H9 (cell line): ENCODE measurements around the gene SPDEF. TPM values are rescaled to one million over a fixed set of nuclear protein-coding genes. Genes with fewer than 3 reads are reported as not detected.

Source experiments
- DNase-seq: peaks from one replicate; pipeline ENCODE4 v3.0.0-alpha.2; 2017
- H2AFZ ChIP-seq: one replicate; pipeline ENCODE4 v1.6.1; 2013; ENCODE audit warnings: mild to moderate bottlenecking, low read length, control low read depth, moderate library complexity
- H2AK5ac ChIP-seq: 2 replicates; pipeline ENCODE4 v1.6.1; 2013; ENCODE audit warnings: low read length, control low read depth, mixed read lengths; ENCODE audit not compliant: insufficient read length
- H2BK120ac ChIP-seq: one replicate; pipeline ENCODE4 v1.6.1; 2013; ENCODE audit warnings: low read depth, mild to moderate bottlenecking, low read length, control low read depth, inconsistent platforms; ENCODE audit not compliant: poor library complexity, severe bottlenecking
- H2BK12ac ChIP-seq: 2 replicates; pipeline ENCODE4 v1.6.1; 2013; ENCODE audit warnings: low read length, control low read depth, mixed read lengths, low read depth; ENCODE audit not compliant: insufficient read length
- H2BK15ac ChIP-seq: 2 replicates; pipeline ENCODE4 v1.6.1; 2013; ENCODE audit warnings: low read depth, low read length, control low read depth
- H2BK20ac ChIP-seq: one replicate; pipeline ENCODE4 v1.6.1; 2013; ENCODE audit warnings: low read depth, mild to moderate bottlenecking, low read length, control low read depth, inconsistent platforms; ENCODE audit not compliant: poor library complexity, severe bottlenecking
- H2BK5ac ChIP-seq: 2 replicates; pipeline ENCODE4 v1.6.1; 2013; ENCODE audit warnings: low read length, control low read depth, mixed read lengths; ENCODE audit not compliant: insufficient read length
- H3K14ac ChIP-seq: 2 replicates; pipeline ENCODE4 v1.6.1; 2013; ENCODE audit warnings: low read length, control low read depth; ENCODE audit not compliant: insufficient read depth
- H3K18ac ChIP-seq: 2 replicates; pipeline ENCODE4 v1.6.1; 2013; ENCODE audit warnings: low read depth, mild to moderate bottlenecking, mixed read lengths, low read length, control low read depth; ENCODE audit not compliant: insufficient read length
- H3K23ac ChIP-seq: 2 replicates; pipeline ENCODE4 v1.6.1; 2013; ENCODE audit warnings: low read length, control low read depth, mixed read lengths, low read depth; ENCODE audit not compliant: insufficient read length
- H3K23me2 ChIP-seq: 2 replicates; pipeline ENCODE4 v1.6.1; 2013; ENCODE audit warnings: low read depth, mild to moderate bottlenecking, mixed read lengths, low read length, control low read depth; ENCODE audit not compliant: insufficient read length, poor library complexity, severe bottlenecking
- H3K27ac ChIP-seq: 2 replicates; pipeline ENCODE4 v1.5.1; 2013; ENCODE audit warnings: low read length, control low read depth, mixed read lengths, low read depth; ENCODE audit not compliant: insufficient read length
- H3K27me3 ChIP-seq: 2 replicates; pipeline ENCODE4 v1.6.1; 2013; ENCODE audit warnings: low read length, control low read depth, inconsistent platforms; ENCODE audit not compliant: insufficient read depth
- H3K4ac ChIP-seq: 2 replicates; pipeline ENCODE4 v1.6.1; 2013; ENCODE audit warnings: low read depth, mild to moderate bottlenecking, control low read depth, inconsistent platforms, low read length, moderate library complexity
- H3K4me1 ChIP-seq: 2 replicates; pipeline ENCODE4 v1.6.1; 2013; ENCODE audit warnings: low read length, control low read depth, inconsistent platforms; ENCODE audit not compliant: insufficient read depth
- H3K4me2 ChIP-seq: 2 replicates; pipeline ENCODE4 v1.6.1; 2013; ENCODE audit warnings: low read length, control low read depth, mixed read lengths; ENCODE audit not compliant: insufficient read length, insufficient read depth
- H3K56ac ChIP-seq: 2 replicates; pipeline ENCODE4 v1.6.1; 2013; ENCODE audit warnings: low read depth, mild to moderate bottlenecking, mixed read lengths, low read length, control low read depth; ENCODE audit not compliant: insufficient read length
- H3K79me1 ChIP-seq: 2 replicates; pipeline ENCODE4 v1.6.1; 2013; ENCODE audit warnings: low read depth, mild to moderate bottlenecking, moderate library complexity, low read length, control low read depth, inconsistent platforms; ENCODE audit not compliant: insufficient read depth, poor library complexity, severe bottlenecking
- H3K79me2 ChIP-seq: 2 replicates; pipeline ENCODE4 v1.6.1; 2013; ENCODE audit warnings: low read length, control low read depth, inconsistent platforms; ENCODE audit not compliant: insufficient read depth
- H3K9ac ChIP-seq: 2 replicates; pipeline ENCODE4 v1.6.1; 2013; ENCODE audit warnings: low read length, control low read depth, mixed read lengths; ENCODE audit not compliant: insufficient read length; ENCODE audit errors: extremely low read depth
- H3K9me3 ChIP-seq: one replicate; pipeline ENCODE4 v1.6.1; 2013; ENCODE audit warnings: low read depth, low read length, inconsistent platforms; ENCODE audit not compliant: control insufficient read depth
- H3T11ph ChIP-seq: one replicate; pipeline ENCODE4 v1.6.1; 2013; ENCODE audit warnings: mild to moderate bottlenecking, low read length, control low read depth, inconsistent platforms
- H4K20me1 ChIP-seq: one replicate; pipeline ENCODE4 v1.6.1; 2013; ENCODE audit not compliant: control insufficient read depth, insufficient read length, insufficient read depth
- H4K5ac ChIP-seq: 2 replicates; pipeline ENCODE4 v1.6.1; 2013; ENCODE audit warnings: low read depth, mild to moderate bottlenecking, mixed read lengths, low read length, control low read depth; ENCODE audit not compliant: insufficient read length
- H4K8ac ChIP-seq: replicated peaks from 2 replicates; pipeline ENCODE4 v1.6.1; 2013; ENCODE audit warnings: low read length, control low read depth, mixed read lengths, low read depth; ENCODE audit not compliant: insufficient read length
- H4K91ac ChIP-seq: 2 replicates; pipeline ENCODE4 v1.6.1; 2013; ENCODE audit warnings: low read depth, mild to moderate bottlenecking, moderate library complexity, mixed read lengths, low read length, control low read depth; ENCODE audit not compliant: insufficient read length
- H3K27ac Mint-ChIP-seq, 3 experiments: 2 replicates in 2 of 3; 3 replicates in 1 of 3; pipeline ENCODE4 v1.8.0; 2020 to 2021; ENCODE audit warnings: mixed read lengths in 3 of 3, mild to moderate bottlenecking in 1 of 3, moderate library complexity in 1 of 3
- H3K27me3 Mint-ChIP-seq: 2 replicates; pipeline ENCODE4 v1.8.0; 2021; ENCODE audit warnings: low read depth, mild to moderate bottlenecking, moderate library complexity, mixed read lengths
- H3K36me3 Mint-ChIP-seq, 3 experiments: 2 replicates in 2 of 3; 3 replicates in 1 of 3; pipeline ENCODE4 v1.8.0; 2020 to 2021; ENCODE audit warnings: low read depth in 3 of 3, mixed read lengths in 3 of 3; ENCODE audit not compliant: insufficient read depth in 1 of 3
- H3K4me1 Mint-ChIP-seq, 2 experiments: 2 replicates each; pipeline ENCODE4 v1.8.0; 2020; ENCODE audit warnings: mixed read lengths in 2 of 2
- H3K4me3 Mint-ChIP-seq, 2 experiments: 2 replicates in 1 of 2; 3 replicates in 1 of 2; pipeline ENCODE4 v1.8.0; 2020 to 2021; ENCODE audit warnings: mild to moderate bottlenecking in 2 of 2, mixed read lengths in 2 of 2, moderate library complexity in 1 of 2
- H3K9me3 Mint-ChIP-seq, 2 experiments: 2 replicates in 1 of 2; 3 replicates in 1 of 2; pipeline ENCODE4 v1.8.0; 2020; ENCODE audit warnings: mild to moderate bottlenecking in 2 of 2, mixed read lengths in 2 of 2, moderate library complexity in 1 of 2
- WGBS: extraction: QIAGEN DNeasy Blood & Tissue Kit; methylation state at CpG from one replicate; pipeline ENCODE4 v1.1.7; 2013; ENCODE audit warnings: missing lambda C conversion rate, low lambda C conversion rate, mixed read lengths; ENCODE audit not compliant: insufficient read length; ENCODE audit errors: extremely low coverage; 5-methylcytosine and 5-hydroxymethylcytosine counted together
- total RNA-seq: library from RNA; stranded (reverse); gene quantifications from 2 replicates; pipeline ENCODE4 v1.2.1, GENCODE V29; 2021
- TF ChIP-seq, protein P1 (sequence below): fragments of 200-600 bp; sonication (generic); conservative IDR thresholded peaks from 3 replicates; pipeline ENCODE4 v1.8.0; 2021; ENCODE audit warnings: antibody characterized with exemption, mild to moderate bottlenecking

SPDEF gene
- total RNA-seq, 1 experiment from 2014 or later: 0.15 TPM

DNA sequence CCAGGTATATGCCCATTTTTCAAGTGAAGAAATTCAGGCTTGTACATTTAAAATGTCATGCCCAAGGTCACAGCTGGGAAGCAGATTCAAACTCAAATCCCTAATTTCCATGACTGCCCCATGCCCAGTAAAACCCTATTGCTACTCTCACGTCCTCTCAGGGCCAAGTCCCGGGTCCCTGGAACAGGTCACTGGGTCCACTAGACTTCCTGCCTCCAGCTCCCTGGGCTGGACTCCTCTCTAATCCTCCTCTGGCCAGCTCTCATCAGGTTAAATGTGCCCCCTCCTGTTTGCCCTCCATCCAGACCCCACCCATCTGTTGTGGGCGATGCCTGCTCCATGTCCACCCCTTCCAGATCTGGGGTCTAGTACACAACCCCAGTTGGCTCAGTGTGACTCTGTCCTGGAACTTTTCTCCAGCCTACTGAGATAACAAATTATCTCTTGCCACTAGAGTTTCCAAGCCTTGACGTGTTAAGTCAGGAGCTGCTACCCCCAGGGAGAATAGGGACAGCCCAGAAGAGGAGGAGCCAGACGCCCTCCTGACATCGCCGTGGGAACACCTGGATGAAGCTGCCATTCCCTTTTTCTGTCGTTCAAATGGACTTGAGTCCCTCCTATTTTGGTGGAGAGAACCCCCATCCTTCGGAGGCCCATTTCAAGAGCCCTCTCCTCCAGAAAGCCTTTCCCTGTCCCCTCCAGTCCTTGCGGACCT lies 3.7 kb upstream of the SPDEF start:
- Mint-ChIP-seq H3K27ac (peak overlapping the region in 1 of 3 experiments; percentile 69; a peak in 2 of 7 replicates), H3K4me3 (no peak overlapping the region; a peak in 1 of 5 replicates), H3K9me3 (no peaks in the 10 kb centered on the region; a peak in 2 of 5 replicates), H3K27me3 (peaks cover 2% of the 10 kb centered on the region), H3K36me3 (no peaks in the 10 kb centered on the region), H3K4me1 (peaks cover 17 to 26% of the 10 kb centered on the region in 2 experiments)
- H3K14ac ChIP-seq: no peak overlapping the region
- H3K27ac ChIP-seq: no peak overlapping the region
- H2BK12ac ChIP-seq: no peak overlapping the region
- H3K23me2 ChIP-seq: no peaks in the 10 kb centered on the region
- no peak overlapping the region for H3K4ac ChIP-seq
- no peak overlapping the region for H4K91ac ChIP-seq
- no peak overlapping the region for H3K4me2 ChIP-seq
- H4K8ac ChIP-seq: no peak overlapping the region
- H3K18ac ChIP-seq: no peak overlapping the region
- TF ChIP-seq, protein P1, sequence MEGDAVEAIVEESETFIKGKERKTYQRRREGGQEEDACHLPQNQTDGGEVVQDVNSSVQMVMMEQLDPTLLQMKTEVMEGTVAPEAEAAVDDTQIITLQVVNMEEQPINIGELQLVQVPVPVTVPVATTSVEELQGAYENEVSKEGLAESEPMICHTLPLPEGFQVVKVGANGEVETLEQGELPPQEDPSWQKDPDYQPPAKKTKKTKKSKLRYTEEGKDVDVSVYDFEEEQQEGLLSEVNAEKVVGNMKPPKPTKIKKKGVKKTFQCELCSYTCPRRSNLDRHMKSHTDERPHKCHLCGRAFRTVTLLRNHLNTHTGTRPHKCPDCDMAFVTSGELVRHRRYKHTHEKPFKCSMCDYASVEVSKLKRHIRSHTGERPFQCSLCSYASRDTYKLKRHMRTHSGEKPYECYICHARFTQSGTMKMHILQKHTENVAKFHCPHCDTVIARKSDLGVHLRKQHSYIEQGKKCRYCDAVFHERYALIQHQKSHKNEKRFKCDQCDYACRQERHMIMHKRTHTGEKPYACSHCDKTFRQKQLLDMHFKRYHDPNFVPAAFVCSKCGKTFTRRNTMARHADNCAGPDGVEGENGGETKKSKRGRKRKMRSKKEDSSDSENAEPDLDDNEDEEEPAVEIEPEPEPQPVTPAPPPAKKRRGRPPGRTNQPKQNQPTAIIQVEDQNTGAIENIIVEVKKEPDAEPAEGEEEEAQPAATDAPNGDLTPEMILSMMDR: no peak
- no peak overlapping the region for H2AFZ ChIP-seq
- H2BK5ac ChIP-seq: no peak overlapping the region
- DNase-seq: peak; percentile 53
- H2BK15ac ChIP-seq: no peak overlapping the region
- H2BK120ac ChIP-seq: no peak overlapping the region
- H2BK20ac ChIP-seq: no peak overlapping the region
- H3K9ac ChIP-seq: no peak overlapping the region
- no peak overlapping the region for H3K56ac ChIP-seq
- H4K20me1 ChIP-seq: no peaks in the 10 kb centered on the region
- no peak overlapping the region for H3K23ac ChIP-seq
- no peaks in the 10 kb centered on the region for H3K79me2 ChIP-seq
- no peak overlapping the region for H2AK5ac ChIP-seq
- H3T11ph ChIP-seq: no peak overlapping the region
- H3K4me1 ChIP-seq: no peaks in the 10 kb centered on the region; the same call in 1 of the 2 replicates
- no peak overlapping the region for H4K5ac ChIP-seq
- H3K9me3 ChIP-seq: no peaks in the 10 kb centered on the region
- no CpG with 5 or more reads among the region's 10 CpGs for WGBS
- no peaks in the 10 kb centered on the region for H3K27me3 ChIP-seq
- H3K79me1 ChIP-seq: no peaks in the 10 kb centered on the region
